Measurements from ENCODE around the gene KDM2A. TPM values are rescaled to one million over a fixed set of nuclear protein-coding genes. Genes with fewer than 3 reads are reported as not detected.

The KDM2A gene
- total RNA-seq, 2 donors from 2014 or later: 50.3 to 97.6 TPM

GRCh38 chr11:67280341-67280787 is 161.3 kb downstream of the KDM2A start:
- Histone ChIP-seq H3K9me3 (no peaks in the 10 kb centered on the region), H3K27me3 (replicated peaks; ENCODE audit: insufficient read depth) (no peaks in the 10 kb centered on the region), H3K4me1 (replicated peaks) (peaks cover 22% of the 10 kb centered on the region), H3K36me3 (peaks cover 27 to 57% of the 10 kb centered on the region in 2 donors), H3K27ac (no peak overlapping the region), H3K4me3 (no peak overlapping the region)
- 80% methylated on average over 13 of the region's 13 CpGs for WGBS
- intact Hi-C loops (cut with DNase I): no loop called here
- TF ChIP-seq POLR2AphosphoS5 (IDR thresholded peaks at IDR 0.05) (no peak), CTCF (IDR thresholded peaks at IDR 0.05) (no peak), POLR2A (IDR thresholded peaks at IDR 0.05) (no peak)
- no peak for DNase-seq (ENCODE audit: low spot score)

GRCh38 chr11:67280788-67281551 is 161.9 kb downstream of the KDM2A start:
- H3K9me3 ChIP-seq: no peaks in the 10 kb centered on the region
- intact Hi-C loops (cut with DNase I): no loop called here
- TF ChIP-seq CTCF (IDR thresholded peaks at IDR 0.05) (no peak), POLR2AphosphoS5 (IDR thresholded peaks at IDR 0.05) (no peak), POLR2A (IDR thresholded peaks at IDR 0.05) (no peak)
- no peak overlapping the region for H3K27ac ChIP-seq
- peaks cover 29 to 63% of the 10 kb centered on the region in 2 donors for H3K36me3 ChIP-seq
- peaks cover 16% of the 10 kb centered on the region for H3K4me1 ChIP-seq (replicated peaks)
- DNase-seq (ENCODE audit: low spot score): no peak
- no peaks in the 10 kb centered on the region for H3K27me3 ChIP-seq (replicated peaks; ENCODE audit: insufficient read depth)
- no peak overlapping the region for H3K4me3 ChIP-seq
- 91% methylated on average over 31 of the region's 31 CpGs for WGBS

GRCh38 chr11:67281552-67282150 is 162.6 kb downstream of the KDM2A start:
- Histone ChIP-seq H3K36me3 (peaks cover 29 to 67% of the 10 kb centered on the region in 2 donors), H3K4me1 (replicated peaks) (peaks cover 11% of the 10 kb centered on the region)

GRCh38 chr11:67282155-67282875 is 163.3 kb downstream of the KDM2A start:
- no peaks in the 10 kb centered on the region for H3K9me3 ChIP-seq
- H3K27me3 ChIP-seq (replicated peaks; ENCODE audit: insufficient read depth): no peaks in the 10 kb centered on the region
- H3K36me3 ChIP-seq: peaks cover 29 to 67% of the 10 kb centered on the region in 2 donors
- no peak overlapping the region for H3K27ac ChIP-seq
- peaks cover 6% of the 10 kb centered on the region for H3K4me1 ChIP-seq (replicated peaks)
- no peak for DNase-seq (ENCODE audit: low spot score)
- no peak overlapping the region for H3K4me3 ChIP-seq
- TF ChIP-seq CTCF (IDR thresholded peaks at IDR 0.05) (no peak), POLR2AphosphoS5 (IDR thresholded peaks at IDR 0.05) (no peak), POLR2A (IDR thresholded peaks at IDR 0.05) (no peak)
- intact Hi-C loops (cut with DNase I): no loop called here
- WGBS: 86% methylated on average over 20 of the region's 20 CpGs

More at GRCh38 chr11:67281552-67282150, 162.6 kb downstream of the KDM2A start:
- Histone ChIP-seq H3K4me3 (no peak overlapping the region), H3K9me3 (no peaks in the 10 kb centered on the region), H3K27ac (no peak overlapping the region), H3K27me3 (replicated peaks; ENCODE audit: insufficient read depth) (no peaks in the 10 kb centered on the region)
- DNase-seq (ENCODE audit: low spot score): no peak
- intact Hi-C loops (cut with DNase I): no loop called here
- 90% methylated on average over 27 of the region's 27 CpGs for WGBS
- no peak for TF ChIP-seq POLR2AphosphoS5 (IDR thresholded peaks at IDR 0.05)
- no peak for TF ChIP-seq POLR2A (IDR thresholded peaks at IDR 0.05)
- no peak for TF ChIP-seq CTCF (IDR thresholded peaks at IDR 0.05)

Data from prostate gland (tissue), 2 donors.